AG09309 (cell line): ENCODE measurements around the gene NR2C2AP.

Experiments
- DNase-seq: peaks from one replicate; pipeline ENCODE4 v3.0.0-alpha.2; 2010; ENCODE audit warnings: low read depth
- H3K4me3 ChIP-seq: 2 replicates; pipeline ENCODE4 v1.5.1; 2011; ENCODE audit warnings: mild to moderate bottlenecking, low read depth, low read length, moderate library complexity; ENCODE audit not compliant: control insufficient read depth
- CTCF ChIP-seq: IDR thresholded peaks from 2 replicates; pipeline ENCODE4 v1.5.1; 2011; ENCODE audit warnings: mild to moderate bottlenecking, low read depth, low read length, inconsistent platforms; ENCODE audit not compliant: insufficient read depth, control insufficient read depth; ENCODE audit errors: missing control alignments

The NR2C2AP gene

GRCh38 chr19:19155495-19156219, 47.6 kb downstream of the NR2C2AP start:
- no peak for TF ChIP-seq CTCF
- no peak for DNase-seq
- no peak overlapping the region for H3K4me3 ChIP-seq

GRCh38 chr19:19154768-19155494, 48.3 kb downstream of the NR2C2AP start:
- no peak for TF ChIP-seq CTCF
- DNase-seq = no peak
- H3K4me3 ChIP-seq = no peak overlapping the region

GRCh38 chr19:19152668-19153384, 50.4 kb downstream of the NR2C2AP start:
- no peak for DNase-seq

GRCh38 chr19:19151418-19151817, 51.8 kb downstream of the NR2C2AP start:
- DNase-seq = no peak
- H3K4me3 ChIP-seq = no peak overlapping the region
- no peak for TF ChIP-seq CTCF

More at GRCh38 chr19:19152668-19153384, 50.4 kb downstream of the NR2C2AP start:
- H3K4me3 ChIP-seq = no peak overlapping the region
- no peak for TF ChIP-seq CTCF
